Measurements from ENCODE around the gene SEZ6.

SEZ6 gene

GRCh38 chr17:29036584-29036983, 30.8 kb upstream of the SEZ6 start:
- no peak for DNase-seq (ENCODE audit: low read depth in 2 of 2, low spot score in 1 of 2)

- DNase-seq (ENCODE audit: low read depth in 2 of 2, low spot score in 1 of 2): no peak
Observed at GRCh38 chr17:29034510-29034909, 28.7 kb upstream of the SEZ6 start.

GRCh38 chr17:29032857-29033197, 27.0 kb upstream of the SEZ6 start:
- DNase-seq (ENCODE audit: low read depth in 2 of 2, low spot score in 1 of 2): no peak

- no peak for DNase-seq (ENCODE audit: low read depth in 2 of 2, low spot score in 1 of 2)
Observed at GRCh38 chr17:29032013-29032856, 26.4 kb upstream of the SEZ6 start.

DNA sequence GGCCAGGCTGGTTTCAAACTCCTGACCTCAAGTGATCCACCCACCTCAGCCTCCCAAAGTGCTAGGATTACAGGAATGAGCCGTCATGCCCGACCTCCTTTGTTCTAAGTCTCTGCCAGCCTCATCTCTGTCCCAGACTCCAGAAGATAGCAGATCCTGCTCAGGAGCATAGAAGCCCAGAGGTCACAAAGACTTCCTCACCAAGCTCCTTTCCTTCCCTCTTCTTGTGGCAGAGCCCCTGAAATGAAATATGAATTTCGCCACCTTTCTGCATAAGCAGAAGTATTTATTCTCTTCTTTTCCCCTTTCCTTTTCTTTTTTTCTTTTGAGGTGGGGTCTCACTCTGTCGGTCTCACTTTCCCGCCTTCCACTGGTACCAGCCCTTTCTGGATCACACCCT, 25.7 kb upstream of the SEZ6 start:
- no peak for DNase-seq (ENCODE audit: low read depth in 2 of 2, low spot score in 1 of 2)

- DNase-seq (ENCODE audit: low read depth in 2 of 2, low spot score in 1 of 2): no peak
Observed at GRCh38 chr17:29024316-29024952, 18.6 kb upstream of the SEZ6 start.

DNA sequence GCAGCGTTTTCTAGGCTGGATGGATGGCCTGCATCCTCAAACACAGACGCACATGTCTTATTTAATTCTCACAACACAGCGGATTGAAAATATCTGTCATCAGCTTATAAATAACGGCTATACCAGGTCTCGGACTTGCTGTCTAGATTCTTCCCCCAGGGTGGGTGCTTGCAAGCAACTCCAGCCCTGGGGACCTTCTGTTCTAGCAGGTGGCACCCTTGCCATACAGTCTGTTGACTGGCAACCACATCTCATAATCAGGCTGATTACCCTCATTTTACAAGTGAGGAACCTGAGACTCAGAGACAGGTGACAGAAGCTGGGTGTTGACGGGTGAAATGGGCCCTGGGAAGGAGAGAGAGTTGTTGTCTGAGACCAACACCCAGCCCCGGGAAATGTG, 16.2 kb upstream of the SEZ6 start:
- DNase-seq (ENCODE audit: low read depth in 2 of 2, low spot score in 1 of 2): no peak

GRCh38 chr17:29021226-29021625, 15.4 kb upstream of the SEZ6 start:
- DNase-seq (ENCODE audit: low read depth in 2 of 2, low spot score in 1 of 2): no peak

DNA sequence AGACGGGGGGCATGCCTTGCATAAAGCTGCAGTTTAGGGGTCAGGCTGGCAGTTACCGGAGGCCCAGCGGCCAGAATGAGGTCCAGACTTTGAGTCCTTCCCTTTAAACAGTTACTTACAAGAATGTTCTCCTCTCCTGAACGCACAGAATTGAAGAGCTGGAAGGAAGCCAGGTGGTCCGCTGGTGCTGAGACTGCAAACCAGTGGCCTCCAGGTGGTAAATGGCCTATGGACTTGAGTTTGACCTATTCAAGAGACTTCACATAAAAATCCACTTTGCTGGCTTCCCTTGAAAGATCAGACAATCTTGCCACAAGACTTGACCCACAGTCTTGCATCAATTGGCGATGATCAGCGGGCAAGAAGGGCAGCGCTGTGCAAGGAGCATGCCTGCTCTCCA, 14.7 kb upstream of the SEZ6 start:
- DNase-seq (ENCODE audit: low read depth in 2 of 2, low spot score in 1 of 2): no peak

GRCh38 chr17:29019475-29020181, 13.8 kb upstream of the SEZ6 start:
- DNase-seq (ENCODE audit: low read depth in 2 of 2, low spot score in 1 of 2): no peak

DNA sequence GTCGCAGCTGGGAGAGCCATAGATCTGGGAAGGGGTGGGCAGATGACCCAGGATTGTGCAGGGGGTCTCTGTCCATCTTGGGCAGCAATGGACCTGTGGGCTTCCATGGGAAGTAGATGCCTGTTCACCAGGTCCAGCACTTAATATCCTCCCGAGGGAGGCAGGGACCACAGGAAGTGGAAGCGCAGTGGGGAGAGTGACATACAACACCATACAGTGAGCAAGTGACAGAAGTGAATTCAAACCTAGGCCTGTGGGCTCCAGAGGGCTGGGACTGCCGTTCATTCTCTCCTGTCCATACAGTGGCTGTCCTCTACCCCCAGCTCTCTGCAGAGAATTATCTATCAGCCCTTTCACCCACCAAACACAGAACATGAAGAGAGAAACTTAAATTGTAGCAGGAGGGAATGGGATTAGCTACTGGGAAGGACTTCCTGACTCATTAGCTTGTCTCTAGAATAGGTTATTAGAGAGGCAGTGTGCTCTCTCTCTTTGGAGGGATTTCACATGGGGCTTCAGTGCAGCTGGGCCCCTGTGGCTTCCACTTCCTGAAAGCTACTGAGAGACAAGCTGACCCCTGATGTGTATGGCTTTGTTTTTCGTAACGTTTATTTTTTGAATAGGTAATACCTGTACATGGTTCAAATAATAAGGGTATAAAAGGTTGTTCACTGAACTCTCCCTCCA, 13.1 kb upstream of the SEZ6 start:
- DNase-seq (ENCODE audit: low read depth in 2 of 2, low spot score in 1 of 2): no peak

GRCh38 chr17:29016345-29017210, 10.7 kb upstream of the SEZ6 start:
- DNase-seq (ENCODE audit: low read depth in 2 of 2, low spot score in 1 of 2): no peak

DNA sequence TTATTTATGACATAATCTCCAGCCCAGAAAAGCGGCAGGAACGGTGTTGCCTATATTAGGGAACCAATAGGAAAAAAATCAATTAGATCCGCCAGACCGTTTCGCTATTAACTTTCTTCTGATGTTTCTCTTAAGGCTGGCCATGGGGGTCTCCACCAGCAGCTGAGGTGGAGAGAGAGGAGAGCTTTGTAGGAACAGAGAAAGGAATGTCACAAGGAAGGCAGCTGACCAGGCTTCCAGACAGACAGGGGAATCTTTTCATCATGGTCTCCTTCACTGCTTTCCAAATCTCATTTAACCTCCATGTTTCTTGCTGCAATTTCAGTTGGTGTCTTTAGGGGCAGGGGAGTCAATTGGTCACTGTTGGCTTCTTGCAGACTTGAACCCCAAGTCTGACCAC, 8.9 kb upstream of the SEZ6 start:
- no peak for DNase-seq (ENCODE audit: low read depth in 2 of 2, low spot score in 1 of 2)

DNA sequence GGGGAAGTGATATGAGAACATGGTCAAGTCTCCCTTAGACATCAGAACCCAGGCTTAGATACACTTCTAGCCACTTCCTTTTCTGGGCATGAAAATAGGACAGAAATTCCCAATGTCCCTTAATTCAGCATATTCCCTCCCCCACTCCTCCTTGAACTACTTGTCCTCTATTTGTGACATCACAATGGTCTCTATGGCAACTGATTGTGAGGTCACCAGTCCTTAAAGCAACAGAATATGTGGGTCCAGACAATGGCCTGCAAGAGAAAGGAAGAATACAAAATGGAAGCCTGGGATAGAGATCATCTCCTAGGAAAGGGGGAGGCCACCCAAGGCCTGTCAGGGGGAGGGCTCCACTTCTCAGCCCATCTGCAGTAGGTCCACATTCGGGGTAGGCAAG, 6.7 kb upstream of the SEZ6 start:
- no peak for DNase-seq (ENCODE audit: low read depth in 2 of 2, low spot score in 1 of 2)

- DNase-seq (ENCODE audit: low read depth in 2 of 2, low spot score in 1 of 2): no peak
Observed at GRCh38 chr17:29010586-29010985, 4.8 kb upstream of the SEZ6 start.

DNA sequence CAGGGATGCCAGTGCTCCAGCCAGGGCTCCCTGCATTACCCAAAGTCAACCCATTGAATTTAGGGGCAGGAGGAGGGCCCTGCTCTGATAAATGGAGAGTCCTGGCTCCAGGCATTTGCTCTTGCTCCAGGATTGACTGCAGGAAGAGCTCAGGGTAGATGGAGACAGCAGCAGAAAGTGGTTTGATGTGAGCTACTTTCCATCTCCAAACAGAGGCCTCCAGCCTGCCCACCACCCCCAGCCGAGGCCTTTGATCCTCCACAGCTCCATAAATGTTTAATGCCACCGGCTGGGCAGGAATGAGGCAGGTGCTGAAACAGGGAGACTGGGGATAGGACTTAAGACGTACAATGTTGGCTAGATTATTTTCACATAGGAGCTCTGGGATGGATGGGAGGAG, 4.3 kb upstream of the SEZ6 start:
- no peak for DNase-seq (ENCODE audit: low read depth in 2 of 2, low spot score in 1 of 2)

GRCh38 chr17:29008591-29008990, 2.8 kb upstream of the SEZ6 start:
- no peak for DNase-seq (ENCODE audit: low read depth in 2 of 2, low spot score in 1 of 2)

DNA sequence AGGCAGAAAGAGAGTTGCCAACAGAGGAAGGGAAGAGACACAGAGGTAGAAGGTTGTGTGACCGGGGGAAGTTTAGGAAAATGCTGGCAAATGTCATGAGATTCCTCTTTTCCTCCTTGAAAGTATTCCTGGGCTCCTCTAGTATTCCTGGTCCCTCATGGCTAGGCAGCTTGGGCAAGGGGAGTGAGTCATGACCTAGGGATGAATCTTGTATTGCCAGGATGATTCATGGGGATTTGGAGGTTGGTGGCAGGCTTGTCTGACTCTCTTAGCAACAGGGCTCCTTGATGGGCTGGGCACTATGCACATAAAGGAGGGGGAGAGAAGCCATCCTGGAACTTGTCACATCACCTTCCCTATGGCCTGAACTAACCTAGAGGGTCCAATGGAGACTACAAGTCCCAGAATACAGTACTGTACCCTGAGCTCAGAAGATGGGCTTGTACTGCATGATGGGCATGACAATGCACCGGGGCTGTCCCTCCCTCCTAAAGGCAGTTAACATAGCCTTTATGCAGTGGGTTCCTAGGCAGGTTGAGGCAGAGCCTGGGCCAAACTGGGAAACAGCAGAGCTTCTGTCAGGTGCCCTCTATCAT, 2.1 kb upstream of the SEZ6 start:
- no peak for DNase-seq (ENCODE audit: low read depth in 2 of 2, low spot score in 1 of 2)

GRCh38 chr17:29007456-29007855, 1.6 kb upstream of the SEZ6 start:
- no peak for DNase-seq (ENCODE audit: low read depth in 2 of 2, low spot score in 1 of 2)

DNA sequence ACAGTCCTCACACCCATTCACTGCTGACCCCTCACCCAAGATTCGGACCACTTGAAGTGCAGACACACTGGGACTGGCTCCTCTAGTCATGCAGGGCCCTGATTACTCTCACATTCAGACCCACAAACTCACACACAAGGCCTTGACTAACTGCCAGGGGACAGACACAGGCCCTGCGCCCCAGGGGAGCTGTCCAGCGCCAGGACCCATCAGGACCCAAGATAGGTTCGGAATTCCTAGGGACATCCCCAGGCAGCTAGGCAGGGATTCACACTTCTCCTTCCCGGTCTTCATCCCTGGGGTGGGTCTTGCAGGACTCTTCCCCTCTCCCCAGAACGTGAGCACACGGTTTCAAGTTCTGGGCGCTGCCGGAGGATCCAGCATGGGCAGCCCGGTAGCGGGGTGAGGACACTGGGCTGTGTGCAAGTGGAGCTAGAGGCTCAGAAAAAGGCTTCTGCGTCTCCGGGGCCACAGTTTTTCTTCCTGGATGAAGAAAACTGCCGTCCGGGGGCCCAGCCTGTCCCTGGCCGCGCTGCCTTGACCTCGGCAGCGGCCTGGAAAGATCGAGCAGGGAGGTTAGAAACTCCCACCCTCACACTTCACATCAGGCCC, 1.6 kb downstream of the SEZ6 start:
- no peak for DNase-seq (ENCODE audit: low read depth in 2 of 2, low spot score in 1 of 2)
